ENCODE results near the gene ITGBL1.

ITGBL1 gene

DNA sequence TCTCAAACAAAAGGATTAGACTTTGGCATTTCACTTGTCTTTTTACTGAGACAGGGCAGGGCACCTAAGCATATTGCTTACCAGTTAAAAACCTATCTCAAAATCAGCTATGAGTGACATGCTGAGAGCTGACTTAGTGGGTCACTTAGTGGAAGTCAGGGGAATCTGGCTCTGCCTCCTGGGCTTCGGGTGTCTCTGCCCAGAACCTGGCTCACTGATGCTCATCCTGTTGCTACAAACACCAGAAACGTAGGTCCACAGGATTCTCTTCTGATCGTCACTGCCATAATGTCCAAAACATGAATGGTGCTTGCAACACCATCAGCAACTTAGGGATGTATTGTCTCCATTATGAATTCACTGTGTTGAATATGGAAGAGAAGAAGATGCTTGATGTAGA lies 276.1 kb downstream of the ITGBL1 start:
- DNase-seq (ENCODE audit: insufficient read length, low spot score): no peak
- no peak for FAIRE-seq

- DNase-seq (ENCODE audit: insufficient read length, low spot score) (no peak), FAIRE-seq (no peak)
Measured at GRCh38 chr13:101730420-101731000, 278.0 kb downstream of the ITGBL1 start.

GRCh38 chr13:101736566-101736965 lies 284.1 kb downstream of the ITGBL1 start:
- no peak for FAIRE-seq
- no peak for DNase-seq (ENCODE audit: insufficient read length, low spot score)

GRCh38 chr13:101738336-101738735 lies 285.9 kb downstream of the ITGBL1 start:
- FAIRE-seq: no peak
- DNase-seq (ENCODE audit: insufficient read length, low spot score): no peak

DNA sequence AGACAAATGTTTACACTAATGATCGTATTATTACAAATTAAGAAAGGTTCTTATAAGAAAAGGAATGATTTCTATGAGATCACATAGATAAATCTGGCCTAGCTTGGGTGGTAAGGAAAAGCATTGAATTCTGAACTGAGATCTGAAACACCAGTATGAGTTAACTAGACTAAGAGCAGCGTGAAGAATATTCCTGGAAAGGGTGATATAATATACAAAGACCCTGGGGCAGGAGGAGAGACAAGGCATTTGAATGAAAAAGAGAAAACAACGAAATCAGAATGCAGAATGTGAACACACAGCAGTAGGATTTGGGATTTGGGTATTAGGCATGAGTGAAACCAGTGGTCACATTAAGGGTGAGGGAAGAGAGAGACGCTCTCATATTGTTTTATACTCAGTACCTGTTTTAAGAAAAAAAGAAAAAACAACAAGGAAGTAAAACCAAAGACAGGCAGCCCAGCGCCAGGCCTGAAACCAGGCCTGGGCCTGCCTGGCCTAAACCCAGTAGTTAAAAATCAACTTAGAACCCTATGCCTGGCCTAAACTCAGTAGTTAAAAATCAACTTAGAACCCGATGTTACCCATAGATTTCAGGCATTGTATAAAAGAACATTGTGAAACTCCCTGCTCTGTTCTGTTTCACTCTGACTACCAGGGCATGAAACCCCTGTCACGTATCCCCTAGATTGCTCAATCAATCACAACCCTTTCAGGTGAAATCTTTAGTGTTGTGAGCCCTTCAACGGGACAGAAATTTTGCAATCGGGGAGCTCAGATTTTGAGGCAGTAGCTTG lies 287.1 kb downstream of the ITGBL1 start:
- FAIRE-seq: peak; percentile 93

GRCh38 chr13:101746513-101746912 lies 294.0 kb downstream of the ITGBL1 start:
- FAIRE-seq: no peak
- no peak for DNase-seq (ENCODE audit: insufficient read length, low spot score)

More for the DNA sequence above, 287.1 kb downstream of the ITGBL1 start:
- no peak for DNase-seq (ENCODE audit: insufficient read length, low spot score)

- DNase-seq (ENCODE audit: insufficient read length, low spot score) (no peak), FAIRE-seq (no peak)
Measured at GRCh38 chr13:101747039-101747438, 294.6 kb downstream of the ITGBL1 start.

DNA sequence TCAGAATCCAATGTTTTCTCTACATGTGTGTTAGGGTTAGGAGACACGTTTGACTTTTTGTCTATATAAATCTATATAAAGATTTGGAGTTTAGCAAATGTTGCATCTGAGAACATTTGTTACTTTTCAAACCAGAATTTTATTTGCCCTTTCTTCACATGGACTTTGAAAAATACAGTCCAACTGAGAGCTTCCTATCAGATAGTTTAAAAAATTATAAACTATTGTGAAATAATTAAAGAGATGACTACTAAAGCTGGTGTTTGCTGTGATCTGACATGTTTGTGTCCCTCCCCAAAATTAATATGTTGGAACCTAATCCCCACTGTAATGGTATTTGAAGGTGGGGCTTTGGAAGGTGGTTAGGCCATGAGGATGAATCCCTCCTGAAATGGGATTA lies 297.1 kb downstream of the ITGBL1 start:
- no peak for DNase-seq (ENCODE audit: insufficient read length, low spot score)
- FAIRE-seq: no peak

- DNase-seq (ENCODE audit: insufficient read length, low spot score): no peak
- no peak for FAIRE-seq
Measured at GRCh38 chr13:101751488-101751887, 299.0 kb downstream of the ITGBL1 start.

- FAIRE-seq: no peak
- no peak for DNase-seq (ENCODE audit: insufficient read length, low spot score)
Measured at GRCh38 chr13:101752432-101752831, 300.0 kb downstream of the ITGBL1 start.

DNA sequence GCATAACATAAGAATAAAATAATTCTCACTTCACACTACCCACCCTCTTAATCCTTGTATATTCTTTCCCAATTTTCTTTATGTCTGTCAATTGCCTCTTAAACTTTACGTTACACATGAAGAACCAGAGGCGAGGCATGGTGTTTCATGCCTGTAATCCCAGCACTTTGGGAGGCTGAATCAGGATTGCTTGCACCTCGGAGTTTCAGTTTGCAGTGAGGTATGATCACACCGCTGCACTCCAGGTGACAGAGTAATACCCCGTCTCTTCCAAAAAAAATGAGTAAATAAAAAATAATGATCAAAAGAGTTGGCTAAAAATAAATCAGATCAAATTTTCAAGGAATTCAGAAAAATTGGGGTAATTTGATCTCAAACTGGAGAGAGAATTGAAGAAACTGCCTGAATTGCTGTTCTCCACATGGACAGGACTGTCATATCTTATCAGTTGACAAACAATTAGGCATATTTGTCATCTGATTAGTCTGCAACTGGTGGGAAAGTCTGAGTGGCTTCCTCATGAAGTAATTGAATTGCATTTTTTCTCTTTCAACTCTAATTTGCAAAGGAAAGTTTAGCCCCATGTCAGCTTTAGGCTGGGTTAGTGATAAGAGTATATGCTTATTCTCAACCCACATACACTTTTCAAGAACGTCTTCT lies 302.9 kb downstream of the ITGBL1 start:
- FAIRE-seq (no peak), DNase-seq (ENCODE audit: insufficient read length, low spot score) (no peak)

GRCh38 chr13:101757446-101758039 lies 305.1 kb downstream of the ITGBL1 start:
- no peak for FAIRE-seq
- peak; percentile 13 for DNase-seq (ENCODE audit: insufficient read length, low spot score)

DNA sequence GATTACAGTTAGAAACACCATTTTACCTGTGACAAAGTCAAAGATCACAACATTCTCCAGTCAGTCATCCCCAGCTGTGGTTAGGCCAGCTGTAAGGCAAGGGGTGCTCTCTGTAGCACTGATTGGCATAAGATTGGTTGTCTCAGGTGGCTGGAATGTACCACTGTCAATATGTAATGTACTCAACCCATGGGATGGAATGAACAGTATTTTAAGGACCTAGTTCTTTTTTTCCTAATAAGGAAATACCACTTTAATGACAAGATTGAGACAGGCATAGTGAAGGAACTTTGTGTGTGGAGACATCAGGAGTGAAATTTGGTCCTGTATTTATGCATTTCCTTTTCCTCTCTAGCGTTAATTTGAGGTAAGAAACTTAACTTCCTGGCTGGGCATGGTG lies 310.7 kb downstream of the ITGBL1 start:
- no peak for FAIRE-seq

More for the DNA sequence above, 310.7 kb downstream of the ITGBL1 start:
- no peak for DNase-seq (ENCODE audit: insufficient read length, low spot score)
